HCT116 (cell line): Measurements from ENCODE around the gene CCDC38. TPM values are rescaled to one million over a fixed set of nuclear protein-coding genes. Genes with fewer than 3 reads are reported as not detected.

Source experiments
- ATAC-seq: fragments of 200-7000 bp; cut with Tn5 transposase; 2 replicates; pipeline ENCODE4 v1.9.1; 2020; ENCODE audit warnings: mild to moderate bottlenecking, moderate library complexity
- BruUV-seq: library from RNA; stranded (reverse); fragments of 400-500 nt; replicated peaks from 2 replicates; lab custom pipeline; 2021; lab: Mats Ljungman, UMichigan
- CTCF ChIA-PET: fragments of 300-600 bp; sonication (Branson Sonifier 250); formaldehyde crosslinking; loops from one replicate; lab custom pipeline; 2021; ENCODE audit warnings: antibody characterized with exemption; lab: Charles Lee
- POLR2A ChIA-PET: fragments of 300-600, 350-600 bp; sonication (Branson Sonifier 250); formaldehyde crosslinking; loops from one replicate; lab custom pipeline; 2021; ENCODE audit warnings: antibody characterized with exemption; lab: Charles Lee
- RAD21 ChIA-PET, 2 experiments: fragments of 300-600 bp; sonication (Branson Sonifier 250); formaldehyde crosslinking; loops; one replicate each; lab custom pipeline; 2023; ENCODE audit warnings: low total read pairs in 2 of 2; ENCODE audit not compliant: uncharacterized antibody in 2 of 2, unreplicated experiment in 2 of 2, low non-redundant PET in 1 of 2; lab: Charles Lee
- DNase-seq: peaks from one replicate; pipeline ENCODE4 v3.0.0-alpha.2; 2010; ENCODE audit warnings: low read depth, low spot score
- H2AFZ ChIP-seq: fragments of 200-600 bp; shearing (Covaris generic), sonication (generic); 2 replicates; pipeline ENCODE4 v1.6.1; 2017; ENCODE audit warnings: low read depth, mixed run types, mixed read lengths, antibody characterized with exemption, low read length; ENCODE audit not compliant: poor library complexity, severe bottlenecking
- H3K27ac ChIP-seq: 2 replicates; pipeline ENCODE4 v1.5.1; 2012; ENCODE audit warnings: low read depth, low read length
- H3K27me3 ChIP-seq: fragments of 200-600 bp; sonication (generic); 2 replicates; pipeline ENCODE4 v1.6.1; 2016; ENCODE audit warnings: mixed run types, low read length, mixed read lengths; ENCODE audit not compliant: insufficient read depth
- H3K36me3 ChIP-seq, 2 experiments: fragments of 200-500 bp in 1 of 2; fragments of 200-600 bp in 1 of 2; sonication (Bioruptor generic) in 1 of 2; sonication (generic) in 1 of 2; 2 replicates each; pipeline versions ENCODE4 v1.5.1 to v1.6.1; 2014 to 2016; ENCODE audit warnings: low read length in 2 of 2, inconsistent platforms in 1 of 2, mixed read lengths in 1 of 2, mixed run types in 1 of 2; ENCODE audit not compliant: insufficient read depth in 2 of 2, control insufficient read depth in 1 of 2
- H3K4me1 ChIP-seq, 2 experiments: fragments of 200-600 bp in 1 of 2; sonication (generic) in 1 of 2; 2 replicates each; pipeline versions ENCODE4 v1.5.1 to v1.6.1; 2012 to 2017; ENCODE audit warnings: low read length in 2 of 2, inconsistent platforms in 1 of 2, mild to moderate bottlenecking in 1 of 2, mixed read lengths in 1 of 2, mixed run types in 1 of 2, moderate library complexity in 1 of 2; ENCODE audit not compliant: insufficient read depth in 2 of 2, control insufficient read depth in 1 of 2
- H3K4me2 ChIP-seq: fragments of 200-600 bp; sonication (generic); 2 replicates; pipeline ENCODE4 v1.6.1; 2017; ENCODE audit warnings: mixed run types, low read length, mixed read lengths
- H3K4me3 ChIP-seq, 2 experiments: fragments of 200-600 bp in 1 of 2; sonication (generic) in 1 of 2; replicated peaks in 1 of 2; 2 replicates each; pipeline ENCODE4 v1.5.1; 2011 to 2016; ENCODE audit warnings: low read length in 2 of 2, control low read depth in 1 of 2, low read depth in 1 of 2, mild to moderate bottlenecking in 1 of 2, mixed read lengths in 1 of 2, mixed run types in 1 of 2
- H3K79me2 ChIP-seq: fragments of 200-600 bp; sonication (generic); 2 replicates; pipeline ENCODE4 v1.6.1; 2017; ENCODE audit warnings: mild to moderate bottlenecking, mixed run types, low read length, moderate library complexity, mixed read lengths; ENCODE audit not compliant: insufficient read depth
- H3K9ac ChIP-seq: fragments of 200-600 bp; sonication (generic); 2 replicates; pipeline ENCODE4 v1.6.1; 2016; ENCODE audit warnings: low read length, mixed read lengths
- H3K9me2 ChIP-seq: fragments of 200-600 bp; sonication (generic), shearing (Covaris generic); 2 replicates; pipeline ENCODE4 v1.6.1; 2017; ENCODE audit warnings: mixed run types, mild to moderate bottlenecking, moderate library complexity; ENCODE audit not compliant: insufficient read depth
- H3K9me3 ChIP-seq, 2 experiments: fragments of 200-500 bp in 1 of 2; fragments of 200-600 bp in 1 of 2; sonication (Bioruptor generic) in 1 of 2; sonication (generic) in 1 of 2; 2 replicates each; pipeline ENCODE4 v1.6.1; 2014 to 2017; ENCODE audit warnings: low read length in 2 of 2, mixed read lengths in 2 of 2, inconsistent platforms in 1 of 2, low read depth in 1 of 2, mild to moderate bottlenecking in 1 of 2, mixed run types in 1 of 2, moderate library complexity in 1 of 2; ENCODE audit not compliant: control insufficient read depth in 1 of 2, insufficient read depth in 1 of 2
- H4K20me1 ChIP-seq: fragments of 200-600 bp; sonication (generic), shearing (Covaris generic); 2 replicates; pipeline ENCODE4 v1.6.1; 2017; ENCODE audit warnings: mixed run types, mild to moderate bottlenecking, moderate library complexity; ENCODE audit not compliant: insufficient read depth
- ATF3 ChIP-seq: IDR thresholded peaks from 2 replicates; pipeline ENCODE4 v1.6.1; 2012
- CBX3 ChIP-seq: IDR thresholded peaks from 2 replicates; pipeline ENCODE4 v1.6.1; 2012; ENCODE audit warnings: low read depth
- ELF1 ChIP-seq: IDR thresholded peaks from 2 replicates; pipeline ENCODE4 v1.6.1; 2012; ENCODE audit warnings: low read depth, borderline replicate concordance
- EZH2 ChIP-seq: fragments of 200-600 bp; sonication (generic); IDR thresholded peaks from 2 replicates; pipeline ENCODE4 v1.6.1; 2017; ENCODE audit warnings: antibody characterized with exemption, mixed run types
- ZFX ChIP-seq: fragments of 450-650 bp; IDR thresholded peaks from 2 replicates; pipeline ENCODE4 v1.6.1; 2017
- ZNF274 ChIP-seq: fragments of 200-500 bp; sonication (Bioruptor generic); IDR thresholded peaks from 2 replicates; pipeline ENCODE4 v1.6.1; 2014; ENCODE audit warnings: mild to moderate bottlenecking, low read depth, low read length, inconsistent platforms
- intact Hi-C: fragments of 100-400 bp; cut with micrococcal nuclease; formaldehyde crosslinking; loops from 2 replicates; pipeline ENCODE4 v1.10.0; 2022
- total RNA-seq: library from RNA; stranded (reverse); gene quantifications from one replicate; pipeline ENCODE4 v1.2.1, GENCODE V29; 2021; ENCODE audit not compliant: unreplicated experiment
- TF ChIP-seq, protein P1 (sequence below): IDR thresholded peaks from 2 replicates; pipeline ENCODE4 v1.6.1; 2011; ENCODE audit warnings: mild to moderate bottlenecking, low read length, moderate library complexity; ENCODE audit not compliant: insufficient replicate concordance; ENCODE audit errors: extremely low read depth

Gene CCDC38
- total RNA-seq, 1 experiment from 2014 or later: 0.27 TPM

DNA sequence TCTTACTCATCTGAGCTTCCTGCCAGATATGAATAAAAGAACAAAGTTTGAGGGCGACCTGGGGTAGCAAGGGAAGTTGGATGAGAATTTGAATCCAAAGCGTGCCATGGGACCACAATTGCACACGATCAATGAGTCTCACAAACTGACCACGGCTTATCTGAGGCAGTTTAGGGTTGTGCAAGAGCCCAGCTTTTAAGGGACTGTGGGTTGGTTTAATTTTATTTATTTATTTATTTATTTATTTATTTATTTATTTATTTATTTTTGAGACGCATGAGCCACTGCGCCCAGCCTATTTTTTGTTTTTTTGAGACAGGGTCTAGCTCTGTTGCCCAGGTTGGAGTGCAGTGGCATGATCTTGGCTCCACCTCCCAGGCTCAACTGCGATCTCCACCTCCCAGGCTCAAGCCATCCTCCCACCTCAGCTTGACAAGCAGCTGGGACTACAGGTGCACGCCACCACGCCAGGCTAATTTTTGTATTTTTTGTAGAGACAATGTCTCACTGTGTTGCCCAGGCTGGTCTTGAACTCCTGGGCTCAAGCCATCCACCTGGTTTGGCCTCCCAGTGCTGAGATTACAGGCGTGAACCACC, 1.8 kb upstream of the CCDC38 start:
- Histone ChIP-seq H3K79me2 (no peaks in the 10 kb centered on the region), H3K36me3 (no peaks in the 10 kb centered on the region), H2AFZ (peak overlapping the region; percentile 99), H3K4me3 (peak overlapping the region; percentile 76 to 89; a peak in 3 of 4 replicates), H3K27ac (no peak overlapping the region), H4K20me1 (no peaks in the 10 kb centered on the region), H3K4me2 (peak overlapping the region; percentile 91), H3K9me2 (no peaks in the 10 kb centered on the region), H3K9ac (peak overlapping the region; percentile 81; the same call in 1 of the 2 replicates), H3K27me3 (0 out of 2 replicates have a peak, but pooled peaks cover 6% of the 10 kb centered on the region), H3K4me1 (peaks cover 4 to 8% of the 10 kb centered on the region in 2 experiments; a peak in 3 of 4 replicates), H3K9me3 (no peaks in the 10 kb centered on the region)
- RAD21 ChIA-PET: no interaction called here
- intact Hi-C loops: no loop called here
- POLR2A ChIA-PET: interaction anchor here (2.5 kb wide), 1 partner anchor 10 kb away, joined by 11 read pairs; no protein-coding TSS in a partner anchor
- BruUV-seq: no TSS peak
- ATAC-seq (no peak), DNase-seq (no peak)
- CTCF ChIA-PET: interaction anchor here (1.3 kb wide), 1 partner anchor 26 kb away, joined by 4 read pairs; no protein-coding TSS in a partner anchor
- TF ChIP-seq CBX3 (no peak), EZH2 (no peak), ELF1 (no peak), ZNF274 (no peak), ZFX (no peak), ATF3 (no peak)
- TF ChIP-seq, protein P1, sequence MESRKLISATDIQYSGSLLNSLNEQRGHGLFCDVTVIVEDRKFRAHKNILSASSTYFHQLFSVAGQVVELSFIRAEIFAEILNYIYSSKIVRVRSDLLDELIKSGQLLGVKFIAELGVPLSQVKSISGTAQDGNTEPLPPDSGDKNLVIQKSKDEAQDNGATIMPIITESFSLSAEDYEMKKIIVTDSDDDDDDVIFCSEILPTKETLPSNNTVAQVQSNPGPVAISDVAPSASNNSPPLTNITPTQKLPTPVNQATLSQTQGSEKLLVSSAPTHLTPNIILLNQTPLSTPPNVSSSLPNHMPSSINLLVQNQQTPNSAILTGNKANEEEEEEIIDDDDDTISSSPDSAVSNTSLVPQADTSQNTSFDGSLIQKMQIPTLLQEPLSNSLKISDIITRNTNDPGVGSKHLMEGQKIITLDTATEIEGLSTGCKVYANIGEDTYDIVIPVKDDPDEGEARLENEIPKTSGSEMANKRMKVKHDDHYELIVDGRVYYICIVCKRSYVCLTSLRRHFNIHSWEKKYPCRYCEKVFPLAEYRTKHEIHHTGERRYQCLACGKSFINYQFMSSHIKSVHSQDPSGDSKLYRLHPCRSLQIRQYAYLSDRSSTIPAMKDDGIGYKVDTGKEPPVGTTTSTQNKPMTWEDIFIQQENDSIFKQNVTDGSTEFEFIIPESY: no peak
